K562 (cell line): ENCODE measurements around the gene FAM83E. TPM values are rescaled to one million over a fixed set of nuclear protein-coding genes. Genes with fewer than 3 reads are reported as not detected.
A peak's percentile ranks its signal among the peaks of the same experiment; 100 is the strongest.

Experiments used
- BCOR ChIP-seq: fragments of 450-650 bp; IDR thresholded peaks from 2 replicates; pipeline ENCODE4 v1.6.1; 2016
- CGGBP1 ChIP-seq: fragments of 250-450 bp; sonication (Bioruptor Pico); IDR thresholded peaks from 2 replicates; pipeline ENCODE4 v1.9.0; 2021; ENCODE audit warnings: mild to moderate bottlenecking
- CREM ChIP-seq: IDR thresholded peaks from 2 replicates; pipeline ENCODE4 v1.6.1; 2014; ENCODE audit warnings: antibody characterized with exemption, low read depth
- DPF2 ChIP-seq: fragments of 450-650 bp; IDR thresholded peaks from 2 replicates; pipeline ENCODE4 v1.6.1; 2016
- ELF4 ChIP-seq: fragments of 450-650 bp; formaldehyde crosslinking; IDR thresholded peaks from 2 replicates; pipeline ENCODE4 v1.4.0; 2022; ENCODE audit warnings: missing genetic modification characterization
- FOXK1 ChIP-seq: sonication (generic); formaldehyde crosslinking; IDR thresholded peaks from 2 replicates; pipeline ENCODE4 v1.8.0; 2022; ENCODE audit warnings: missing genetic modification reagents, mild to moderate bottlenecking, borderline replicate concordance
- GATA2 ChIP-seq: sonication (generic); formaldehyde crosslinking; IDR thresholded peaks from 2 replicates; pipeline ENCODE4 v1.4.0; 2020; ENCODE audit warnings: mild to moderate bottlenecking, missing genetic modification reagents
- HDAC3 ChIP-seq: fragments of 450-650 bp; IDR thresholded peaks from 2 replicates; pipeline ENCODE4 v1.6.1; 2018; ENCODE audit warnings: borderline replicate concordance, mild to moderate bottlenecking, moderate library complexity; ENCODE audit not compliant: partially characterized antibody
- HLTF ChIP-seq: fragments of 450-650 bp; IDR thresholded peaks from 2 replicates; pipeline ENCODE4 v1.6.1; 2016
- HMG20A ChIP-seq: fragments of 450-650 bp; formaldehyde crosslinking; conservative IDR thresholded peaks from 2 replicates; pipeline ENCODE4 v1.4.0; 2020; ENCODE audit warnings: mild to moderate bottlenecking, mixed read lengths
- JUNB ChIP-seq: fragments of 450-650 bp; formaldehyde crosslinking; conservative IDR thresholded peaks from 2 replicates; pipeline ENCODE4 v1.4.0; 2020; ENCODE audit warnings: mild to moderate bottlenecking
- KDM4B ChIP-seq, 2 experiments: fragments of 450-650 bp in 1 of 2; sonication (generic) in 1 of 2; IDR thresholded peaks; 2 replicates each; pipeline ENCODE4 v1.6.1; 2016 to 2017; ENCODE audit warnings: borderline replicate concordance in 2 of 2, antibody characterized with exemption in 1 of 2, low read depth in 1 of 2, mild to moderate bottlenecking in 1 of 2
- MTA1 ChIP-seq: fragments of 450-650 bp; IDR thresholded peaks from 2 replicates; pipeline ENCODE4 v1.6.1; 2017; ENCODE audit warnings: borderline replicate concordance
- NBN ChIP-seq: fragments of 450-650 bp; IDR thresholded peaks from 2 replicates; pipeline ENCODE4 v1.6.1; 2016; ENCODE audit warnings: low read depth, mild to moderate bottlenecking
- NR2C2 ChIP-seq, 2 experiments: fragments of 200-800 bp in 1 of 2; sonication (Bioruptor generic) in 1 of 2; sonication (generic) in 1 of 2; formaldehyde crosslinking in 1 of 2; IDR thresholded peaks; 2 replicates each; pipeline versions ENCODE4 v1.6.1 to v1.8.0; 2016 to 2022; ENCODE audit warnings: mild to moderate bottlenecking in 1 of 2, missing compliant biosample characterization in 1 of 2, missing genetic modification characterization in 1 of 2, missing genetic modification reagents in 1 of 2
- NRF1 ChIP-seq, 2 experiments: fragments of 450-650 bp; IDR thresholded peaks in 1 of 2; conservative IDR thresholded peaks in 1 of 2; 2 replicates each; pipeline ENCODE4 v1.6.1; 2014; ENCODE audit warnings: mild to moderate bottlenecking in 2 of 2
- POLR2AphosphoS5 ChIP-seq: IDR thresholded peaks from 2 replicates; pipeline ENCODE4 v1.6.1; 2011; ENCODE audit warnings: mild to moderate bottlenecking, low read depth, low read length, moderate library complexity; ENCODE audit not compliant: control insufficient read depth, insufficient read depth
- RCOR1 ChIP-seq, 2 experiments: IDR thresholded peaks; 2 replicates each; pipeline ENCODE4 v1.6.1; 2012; ENCODE audit warnings: low read depth in 2 of 2, low read length in 2 of 2, borderline replicate concordance in 1 of 2, improper control_type of control experiment in 1 of 2
- SRSF9 ChIP-seq: fragments of 200-400 bp; formaldehyde crosslinking; IDR thresholded peaks from 2 replicates; pipeline ENCODE4 v1.6.1; 2017; ENCODE audit warnings: low read depth, low read length, borderline replicate concordance
- TFAM ChIP-seq: fragments of 250-450 bp; sonication (Bioruptor Pico); conservative IDR thresholded peaks from 2 replicates; pipeline ENCODE4 v1.5.0; 2021; ENCODE audit warnings: mild to moderate bottlenecking, moderate library complexity
- THRB ChIP-seq: fragments of 450-650 bp; formaldehyde crosslinking; conservative IDR thresholded peaks from 2 replicates; pipeline ENCODE4 v1.4.0; 2022; ENCODE audit warnings: mild to moderate bottlenecking, missing genetic modification characterization
- ZBED1 ChIP-seq: IDR thresholded peaks from 2 replicates; pipeline ENCODE4 v1.6.1; 2014
- ZC3H8 ChIP-seq: fragments of 450-650 bp; IDR thresholded peaks from 2 replicates; pipeline ENCODE4 v1.6.1; 2017
- ZEB2 ChIP-seq: fragments of 450-650 bp; IDR thresholded peaks from 2 replicates; pipeline ENCODE4 v1.6.1; 2016
- ZNF263 ChIP-seq: sonication (generic); formaldehyde crosslinking; IDR thresholded peaks from 2 replicates; pipeline ENCODE4 v1.8.0; 2022; ENCODE audit warnings: mild to moderate bottlenecking, missing genetic modification reagents, borderline replicate concordance
- ZNF280B ChIP-seq: fragments of 250-450 bp; sonication (Bioruptor Pico); IDR thresholded peaks from 2 replicates; pipeline ENCODE4 v1.5.1; 2021; ENCODE audit warnings: mild to moderate bottlenecking
- ZNF57 ChIP-seq: fragments of 450-650 bp; formaldehyde crosslinking; IDR thresholded peaks from 2 replicates; pipeline ENCODE4 v1.4.0; 2020; ENCODE audit warnings: mild to moderate bottlenecking, moderate library complexity
- ZNF76 ChIP-seq: fragments of 250-450 bp; sonication (Bioruptor Pico); IDR thresholded peaks from 2 replicates; pipeline ENCODE4 v1.4.0; 2020; ENCODE audit warnings: mild to moderate bottlenecking, moderate library complexity, borderline replicate concordance
- ZNF764 ChIP-seq: fragments of 250-450 bp; sonication (Bioruptor Pico); IDR thresholded peaks from 2 replicates; pipeline ENCODE4 v1.4.0; 2020; ENCODE audit warnings: low read depth, mild to moderate bottlenecking, moderate library complexity
- ZNF830 ChIP-seq: fragments of 250-450 bp; sonication (Bioruptor Pico); IDR thresholded peaks from 2 replicates; pipeline ENCODE4 v1.5.0; 2021; ENCODE audit warnings: mild to moderate bottlenecking
- polyA plus RNA-seq, 8 experiments: library from polyadenylated mRNA; depleted of rRNA in 4 of 8; stranded (reverse) in 5 of 8; unstranded in 3 of 8; fragments of >200 nt; fragmentation: Nextera tagmentation in 2 of 8; fragmentation: Illumina TruSeq in 1 of 8; extraction: Ambion mirVana in 2 of 8; extraction: Trizol in 1 of 8; gene quantifications; 2 replicates each; pipeline versions ENCODE4 v1.2.1 to v1.2.3, GENCODE V29; 2011 to 2014; ENCODE audit warnings: inconsistent platforms in 1 of 8, missing spikeins in 1 of 8
- total RNA-seq, 7 experiments: library from RNA; depleted of rRNA in 6 of 7; stranded (reverse); fragments of >200 nt in 6 of 7; fragmentation: Illumina TruSeq in 2 of 7; extraction: Trizol in 2 of 7; gene quantifications; 2 replicates each; pipeline versions ENCODE4 v1.2.1 to v1.2.3, GENCODE V29; 2011 to 2021; ENCODE audit warnings: low replicate concordance in 1 of 7

The FAM83E gene
- total and polyA plus RNA-seq, 9 of the 15 experiments (the other 6 are each of a cell fraction or from before 2014, with no cell fraction given), result 0.15 to 0.87 (median 0.29) TPM; not detected in 4

- TF ChIP-seq HDAC3, result no peak
- no peak for TF ChIP-seq NR2C2 (CRISPR knock-in tag; IDR thresholded peaks at IDR 0.05)
- TF ChIP-seq NR2C2 (tag; IDR thresholded peaks at IDR 0.05), result no peak
- no peak for TF ChIP-seq THRB
- no peak for TF ChIP-seq DPF2
- no peak for TF ChIP-seq HMG20A
- no peak for TF ChIP-seq ZNF280B
- TF ChIP-seq ZNF57 (CRISPR knock-in tag), result no peak
- TF ChIP-seq CGGBP1 (CRISPR knock-in tag), result no peak
- TF ChIP-seq CREM, result peak; percentile 72
- no peak for TF ChIP-seq NRF1 (conservative IDR thresholded peaks at IDR 0.05 in 1 of 2, IDR thresholded peaks at IDR 0.05 in 1 of 2)
- peak; percentile 98 for TF ChIP-seq ZNF263 (CRISPR knock-in tag)
- TF ChIP-seq HLTF, result no peak
- peak; percentile 57; the same call in 1 of the 2 replicates for TF ChIP-seq ELF4 (CRISPR knock-in tag)
- no peak for TF ChIP-seq ZC3H8
- no peak for TF ChIP-seq MTA1
- TF ChIP-seq GATA2 (CRISPR knock-in tag), result no peak
- no peak for TF ChIP-seq ZNF830
- TF ChIP-seq SRSF9, result no peak
- no peak for TF ChIP-seq ZEB2
- no peak for TF ChIP-seq ZNF764 (CRISPR knock-in tag)
- no peak for TF ChIP-seq NBN
- peak in 1 of 2 experiments; percentile 84; a peak in 2 of 4 replicates for TF ChIP-seq RCOR1 (IDR thresholded peaks at IDR 0.05; ENCODE audit: borderline replicate concordance in 1 of 2, low read depth in 2 of 2, low read length in 2 of 2)
- TF ChIP-seq JUNB (CRISPR knock-in tag), result no peak
- TF ChIP-seq ZNF76 (CRISPR knock-in tag), result no peak
- TF ChIP-seq KDM4B (IDR thresholded peaks at IDR 0.05; ENCODE audit: borderline replicate concordance in 2 of 2, low read depth in 1 of 2), result 0 out of 4 replicates have a peak, but pooled peaks of 1 of the 2 experiments have one; percentile 51
- no peak for TF ChIP-seq POLR2AphosphoS5
- no peak for TF ChIP-seq FOXK1
- no peak for TF ChIP-seq ZBED1
- TF ChIP-seq TFAM (CRISPR knock-in tag), result no peak
- TF ChIP-seq BCOR, result no peak
Measured at GRCh38 chr19:48646722-48647216, 31.9 kb upstream of the FAM83E start (continued).
